Osteocyte (in vitro differentiated cells): ENCODE data around the gene TAS2R7. TPM values are rescaled to one million over a fixed set of nuclear protein-coding genes. Genes with fewer than 3 reads are reported as not detected.
"Not testable (repeated sequence)": the region's sequence is repeated elsewhere in the genome, so short reads cannot be mapped to it uniquely, and the experiment has no call there.

Experiments
- DNase-seq: peaks from one replicate; pipeline ENCODE4 v3.0.0; 2021; ENCODE audit warnings: mixed read lengths; ENCODE audit not compliant: unreplicated experiment; ENCODE audit errors: extremely low spot score
- H3K27ac Mint-ChIP-seq: one replicate; pipeline ENCODE4 v1.8.0; 2021; ENCODE audit warnings: mild to moderate bottlenecking, mixed read lengths; ENCODE audit not compliant: unreplicated experiment
- H3K27me3 Mint-ChIP-seq: one replicate; pipeline ENCODE4 v1.8.0; 2021; ENCODE audit warnings: mixed read lengths; ENCODE audit not compliant: unreplicated experiment
- H3K36me3 Mint-ChIP-seq: one replicate; pipeline ENCODE4 v1.8.0; 2021; ENCODE audit warnings: mixed read lengths; ENCODE audit not compliant: unreplicated experiment
- H3K4me1 Mint-ChIP-seq: one replicate; pipeline ENCODE4 v1.8.0; 2021; ENCODE audit warnings: mixed read lengths; ENCODE audit not compliant: unreplicated experiment
- H3K4me3 Mint-ChIP-seq: one replicate; pipeline ENCODE4 v1.8.0; 2021; ENCODE audit warnings: mild to moderate bottlenecking, moderate library complexity, mixed read lengths; ENCODE audit not compliant: unreplicated experiment
- H3K9me3 Mint-ChIP-seq: one replicate; pipeline ENCODE4 v1.8.0; 2021; ENCODE audit warnings: mixed read lengths; ENCODE audit not compliant: unreplicated experiment
- CTCF ChIP-seq: fragments of 200-600 bp; sonication (generic); IDR thresholded peaks from 2 replicates; pipeline ENCODE4 v1.5.0; 2021; ENCODE audit warnings: antibody characterized with exemption, mild to moderate bottlenecking, moderate library complexity
- total RNA-seq: library from RNA; stranded (reverse); gene quantifications from 2 replicates; pipeline ENCODE4 v1.2.1, GENCODE V29; 2021

Gene TAS2R7
- total RNA-seq, 1 donor from 2014 or later: not detected

DNA sequence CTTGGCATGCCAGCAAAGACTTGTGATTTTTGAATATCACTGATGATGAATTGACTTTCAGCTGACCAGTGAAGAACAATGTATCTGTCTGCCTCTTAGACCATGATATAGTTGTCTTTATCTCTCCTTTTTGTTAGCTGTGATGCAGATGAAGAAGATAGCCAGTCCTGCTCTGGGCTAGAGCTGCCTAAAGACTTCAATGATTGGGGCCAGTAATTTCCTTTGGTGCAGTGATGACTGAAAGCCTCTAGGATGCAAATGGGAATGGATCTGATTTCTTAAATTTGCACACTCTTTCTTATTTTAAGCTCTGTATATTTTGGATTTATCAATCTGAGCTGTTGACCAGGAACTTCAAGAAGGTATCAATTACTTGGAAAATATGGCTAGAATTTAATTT, 7.6 kb upstream of the TAS2R7 start, which contains the start of gene TAS2R9:
TSS of gene TAS2R9 (minus strand) at position 101 of the 400 bp plus-strand sequence. CDS start at position 8, 93 bp downstream.
- H3K27ac Mint-ChIP-seq: no peak within 1 kb of the TSS
- DNase-seq: no peak
- no peaks in the 10 kb centered on the region for H3K36me3 Mint-ChIP-seq
- TF ChIP-seq CTCF: no peak
- peaks cover 28% of the 10 kb centered on the region for H3K27me3 Mint-ChIP-seq
- no peak within 1 kb of the TSS for H3K4me3 Mint-ChIP-seq
- H3K4me1 Mint-ChIP-seq: no peaks in the 10 kb centered on the region
- no peaks in the 10 kb centered on the region for H3K9me3 Mint-ChIP-seq

- H3K4me1 Mint-ChIP-seq: no peaks in the 10 kb centered on the region
- no peaks in the 10 kb centered on the region for H3K36me3 Mint-ChIP-seq
- no peak for DNase-seq
- H3K4me3 Mint-ChIP-seq: no peak within 1 kb of the TSS
- no peak for TF ChIP-seq CTCF
- peaks cover 29% of the 10 kb centered on the region for H3K27me3 Mint-ChIP-seq
- H3K9me3 Mint-ChIP-seq: no peaks in the 10 kb centered on the region
- H3K27ac Mint-ChIP-seq: no peak within 1 kb of the TSS
These were observed 4.8 kb upstream of the TAS2R7 start, which contains the start of gene TAS2R8 for GRCh38 chr12:10807186-10807585. TAS2R8 (minus strand) TSS chr12:10807286; CDS start chr12:10806980, 306 bp downstream.

- Mint-ChIP-seq H3K9me3 (no peaks in the 10 kb centered on the region), H3K36me3 (no peaks in the 10 kb centered on the region), H3K4me3 (no peak overlapping the region), H3K4me1 (no peaks in the 10 kb centered on the region), H3K27ac (no peak overlapping the region), H3K27me3 (peaks cover 47% of the 10 kb centered on the region)
- no peak for DNase-seq
- TF ChIP-seq CTCF: no peak
These were observed 686 bp downstream of the TAS2R7 start for GRCh38 chr12:10801741-10802140.

DNA sequence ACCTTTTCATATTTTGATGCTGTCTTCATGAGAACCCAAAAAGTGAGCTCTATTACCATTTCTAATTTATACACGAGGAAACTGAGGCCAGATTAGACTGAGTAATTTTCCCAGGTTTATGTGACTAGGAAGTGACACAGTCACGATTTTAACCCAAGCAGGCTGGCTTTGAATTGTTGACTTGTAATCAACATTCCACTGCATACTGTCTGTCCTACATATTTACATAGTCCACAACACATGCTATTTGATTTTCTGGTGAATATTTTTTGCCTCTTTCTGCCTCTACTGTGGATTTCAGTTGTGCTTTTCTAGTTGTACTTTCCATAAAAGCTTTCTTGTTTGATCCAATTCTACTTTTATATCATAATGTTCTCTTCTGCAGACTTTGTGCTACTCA, 8.2 kb downstream of the TAS2R7 start:
- no peaks in the 10 kb centered on the region for H3K9me3 Mint-ChIP-seq
- no peak for DNase-seq
- no peaks in the 10 kb centered on the region for H3K36me3 Mint-ChIP-seq
- H3K27me3 Mint-ChIP-seq: peaks cover 24% of the 10 kb centered on the region
- H3K4me1 Mint-ChIP-seq: no peaks in the 10 kb centered on the region
- no peak overlapping the region for H3K27ac Mint-ChIP-seq
- no peak overlapping the region for H3K4me3 Mint-ChIP-seq
- no peak for TF ChIP-seq CTCF

- H3K4me3 Mint-ChIP-seq, H3K9me3 Mint-ChIP-seq, H3K36me3 Mint-ChIP-seq, H3K4me1 Mint-ChIP-seq, H3K27ac Mint-ChIP-seq, DNase-seq: not testable (repeated sequence)
- peaks cover 23% of the 10 kb centered on the region for H3K27me3 Mint-ChIP-seq
These were observed 10.7 kb downstream of the TAS2R7 start for GRCh38 chr12:10791769-10792168.

DNA sequence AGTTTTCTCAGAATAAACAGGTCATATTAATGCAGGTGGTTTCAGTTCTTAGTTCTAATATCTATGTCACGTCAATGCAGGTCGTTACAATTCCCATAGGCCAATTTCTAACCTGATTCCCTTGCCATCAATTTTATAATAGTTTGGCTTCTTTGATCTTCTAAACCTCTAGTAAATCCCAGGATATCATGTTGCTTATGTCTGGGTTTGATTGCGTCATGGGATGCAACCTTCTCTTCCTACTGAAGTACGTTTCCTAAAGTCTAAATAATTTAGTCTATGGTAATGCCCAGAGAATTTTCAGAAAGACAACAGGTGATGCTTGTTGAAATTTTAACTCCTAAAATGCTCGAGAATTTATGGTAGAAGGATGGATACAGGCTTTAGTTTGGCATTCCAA, 19.2 kb downstream of the TAS2R7 start:
- no peaks in the 10 kb centered on the region for H3K9me3 Mint-ChIP-seq
- no peaks in the 10 kb centered on the region for H3K4me1 Mint-ChIP-seq
- no peak overlapping the region for H3K27ac Mint-ChIP-seq
- no peak for TF ChIP-seq CTCF
- DNase-seq: no peak
- H3K4me3 Mint-ChIP-seq: no peak overlapping the region
- no peaks in the 10 kb centered on the region for H3K36me3 Mint-ChIP-seq
- H3K27me3 Mint-ChIP-seq: peaks cover 31% of the 10 kb centered on the region
